ENCODE data around the gene FUT7. TPM values are rescaled to one million over a fixed set of nuclear protein-coding genes. Genes with fewer than 3 reads are reported as not detected.

FUT7 gene
- total RNA-seq, 4 donors from 2014 or later = 0.60 TPM; not detected in 3

GRCh38 chr9:137077758-137078693 lies 46.1 kb upstream of the FUT7 start:
- no peak for DNase-seq (ENCODE audit: low spot score in 2 of 2)
- Histone ChIP-seq H3K27ac (peak overlapping the region; percentile 11 to 89 (median 65)), H3K27me3 (peaks cover 0 to 4% of the 10 kb centered on the region in 2 donors), H3K4me3 (peak overlapping the region; percentile 43 to 82 (median 56)), H3K4me1 (peaks cover 0 to 25% (median 13%) of the 10 kb centered on the region in 4 donors), H3K9me3 (no peaks in the 10 kb centered on the region), H3K36me3 (peaks cover 0 to 48% (median 24%) of the 10 kb centered on the region in 3 donors)
- TF ChIP-seq POLR2A (IDR thresholded peaks at IDR 0.05) (no peak), EP300 (IDR thresholded peaks at IDR 0.05) (no peak)
- TF ChIP-seq, protein P1, sequence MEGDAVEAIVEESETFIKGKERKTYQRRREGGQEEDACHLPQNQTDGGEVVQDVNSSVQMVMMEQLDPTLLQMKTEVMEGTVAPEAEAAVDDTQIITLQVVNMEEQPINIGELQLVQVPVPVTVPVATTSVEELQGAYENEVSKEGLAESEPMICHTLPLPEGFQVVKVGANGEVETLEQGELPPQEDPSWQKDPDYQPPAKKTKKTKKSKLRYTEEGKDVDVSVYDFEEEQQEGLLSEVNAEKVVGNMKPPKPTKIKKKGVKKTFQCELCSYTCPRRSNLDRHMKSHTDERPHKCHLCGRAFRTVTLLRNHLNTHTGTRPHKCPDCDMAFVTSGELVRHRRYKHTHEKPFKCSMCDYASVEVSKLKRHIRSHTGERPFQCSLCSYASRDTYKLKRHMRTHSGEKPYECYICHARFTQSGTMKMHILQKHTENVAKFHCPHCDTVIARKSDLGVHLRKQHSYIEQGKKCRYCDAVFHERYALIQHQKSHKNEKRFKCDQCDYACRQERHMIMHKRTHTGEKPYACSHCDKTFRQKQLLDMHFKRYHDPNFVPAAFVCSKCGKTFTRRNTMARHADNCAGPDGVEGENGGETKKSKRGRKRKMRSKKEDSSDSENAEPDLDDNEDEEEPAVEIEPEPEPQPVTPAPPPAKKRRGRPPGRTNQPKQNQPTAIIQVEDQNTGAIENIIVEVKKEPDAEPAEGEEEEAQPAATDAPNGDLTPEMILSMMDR (IDR thresholded peaks at IDR 0.05) = no peak
- WGBS, 2 donors = 19 to 41% methylated on average over 15 to 43 of the region's 76 CpGs

DNA sequence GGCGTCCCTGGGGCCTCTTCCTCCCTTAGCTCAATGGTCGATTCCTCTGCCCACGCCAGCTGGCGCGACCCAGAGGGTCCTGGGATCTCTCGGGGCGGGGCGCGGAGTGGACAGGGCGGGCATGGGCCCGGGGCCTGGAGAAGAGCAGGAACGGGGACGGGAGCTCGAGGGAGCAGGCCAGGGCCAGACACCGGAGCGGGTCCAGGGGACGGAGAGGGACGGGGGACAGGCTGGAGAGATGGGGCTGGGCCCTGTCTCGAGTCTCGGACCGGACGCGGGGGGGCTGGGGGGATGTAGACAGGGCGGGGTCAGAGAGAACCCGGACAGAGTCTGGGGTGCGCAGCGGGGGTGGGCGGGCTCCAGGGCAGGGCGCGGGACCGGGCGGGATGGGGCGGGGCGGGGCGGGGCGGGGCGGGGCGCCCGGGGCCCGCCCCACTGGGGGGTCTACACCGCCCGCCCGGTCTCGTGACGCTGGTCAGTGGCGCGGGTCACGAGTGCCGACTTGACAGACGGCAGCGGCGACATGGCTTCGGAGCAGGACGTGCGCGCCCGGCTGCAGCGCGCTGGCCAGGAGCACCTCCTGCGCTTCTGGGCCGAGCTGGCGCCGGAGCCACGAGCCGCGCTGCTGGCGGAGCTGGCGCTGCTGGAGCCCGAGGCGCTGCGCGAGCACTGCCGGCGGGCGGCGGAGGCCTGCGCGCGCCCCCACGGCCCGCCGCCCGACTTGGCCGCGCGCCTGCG lies 45.3 kb upstream of the FUT7 start, which contains the start of gene UAP1L1:
Gene UAP1L1 (plus strand): TSS at position 508 of the 738 bp plus-strand sequence. CDS start 16 bp downstream, at position 524.
- 0 to 1% methylated on average over 31 to 32 of the region's 87 CpGs for WGBS, 2 donors
- Histone ChIP-seq H3K9me3 (no peaks in the 10 kb centered on the region), H3K36me3 (peaks cover 0 to 39% (median 21%) of the 10 kb centered on the region in 3 donors), H3K27ac (peak within 1 kb of the TSS; percentile 37 to 89 (median 82)), H3K27me3 (peaks cover 0 to 4% of the 10 kb centered on the region in 2 donors), H3K4me1 (peaks cover 0 to 28% (median 13%) of the 10 kb centered on the region in 4 donors), H3K4me3 (peak within 1 kb of the TSS; percentile 43 to 82 (median 56))
- DNase-seq (ENCODE audit: low spot score in 2 of 2) = peak; percentile 65 to 77
- TF ChIP-seq EP300 (IDR thresholded peaks at IDR 0.05) (peak in 1 of 2 donors; percentile 75), POLR2A (IDR thresholded peaks at IDR 0.05) (peak; percentile 73 to 75)
- TF ChIP-seq, protein P1 (IDR thresholded peaks at IDR 0.05) = no peak

- H3K4me3 ChIP-seq = peak overlapping the region; percentile 23 to 82 (median 54)
- no peaks in the 10 kb centered on the region for H3K9me3 ChIP-seq
- WGBS, 2 donors = 58 to 82% methylated on average over 6 to 13 of the region's 15 CpGs
- peak overlapping the region; percentile 37 to 89 (median 82) for H3K27ac ChIP-seq
- H3K27me3 ChIP-seq = peaks cover 0 to 4% of the 10 kb centered on the region in 2 donors
- H3K36me3 ChIP-seq = peaks cover 0 to 34% (median 21%) of the 10 kb centered on the region in 3 donors
- TF ChIP-seq EP300 (IDR thresholded peaks at IDR 0.05) = no peak
- TF ChIP-seq, protein P1 (IDR thresholded peaks at IDR 0.05) = no peak
- TF ChIP-seq POLR2A (IDR thresholded peaks at IDR 0.05) = no peak
- no peak for DNase-seq (ENCODE audit: low spot score in 2 of 2)
- peaks cover 0 to 33% (median 13%) of the 10 kb centered on the region in 4 donors for H3K4me1 ChIP-seq
Observed at GRCh38 chr9:137076636-137077009, 44.7 kb upstream of the FUT7 start.

- no peak overlapping the region for H3K27ac ChIP-seq
- peaks cover 0 to 21% (median 11%) of the 10 kb centered on the region in 3 donors for H3K36me3 ChIP-seq
- TF ChIP-seq EP300 (IDR thresholded peaks at IDR 0.05) = no peak
- TF ChIP-seq POLR2A (IDR thresholded peaks at IDR 0.05) = no peak
- TF ChIP-seq, protein P1 (IDR thresholded peaks at IDR 0.05) = no peak
- peaks cover 0 to 4% of the 10 kb centered on the region in 2 donors for H3K27me3 ChIP-seq
- DNase-seq (ENCODE audit: low spot score in 2 of 2) = no peak
- no peak overlapping the region for H3K4me3 ChIP-seq
- peaks cover 0 to 46% (median 24%) of the 10 kb centered on the region in 4 donors for H3K4me1 ChIP-seq
- no peaks in the 10 kb centered on the region for H3K9me3 ChIP-seq
- WGBS, 2 donors = 81 to 84% methylated on average over 12 of the region's 12 CpGs
Observed at GRCh38 chr9:137075275-137075775, 43.4 kb upstream of the FUT7 start.

Measured in tibial nerve (tissue), 4 donors.